GM12878 (cell line): Measurements from ENCODE around the gene GABRQ. TPM values are rescaled to one million over a fixed set of nuclear protein-coding genes. Genes with fewer than 3 reads are reported as not detected.

ENCODE experiments used
- BCL11A ChIP-seq: IDR thresholded peaks from 2 replicates; pipeline ENCODE4 v1.6.1; 2011; ENCODE audit warnings: low read depth, low read length
- CHD2 ChIP-seq: IDR thresholded peaks from 2 replicates; pipeline ENCODE4 v1.6.1; 2011; ENCODE audit warnings: low read depth, low read length, improper control_type of control experiment, borderline replicate concordance
- ESRRA ChIP-seq: IDR thresholded peaks from 2 replicates; pipeline ENCODE4 v1.6.1; 2012; ENCODE audit warnings: mild to moderate bottlenecking, low read length, improper control_type of control experiment
- IRF4 ChIP-seq: IDR thresholded peaks from 2 replicates; pipeline ENCODE4 v1.6.1; 2011; ENCODE audit warnings: low read depth, low read length
- SIN3A ChIP-seq: IDR thresholded peaks from 2 replicates; pipeline ENCODE4 v1.6.1; 2012; ENCODE audit warnings: low read depth, low read length, improper control_type of control experiment
- SIX5 ChIP-seq: IDR thresholded peaks from 2 replicates; pipeline ENCODE4 v1.6.1; 2011; ENCODE audit warnings: mild to moderate bottlenecking, low read depth, low read length, moderate library complexity; ENCODE audit not compliant: severe bottlenecking
- TCF7 ChIP-seq: IDR thresholded peaks from 2 replicates; pipeline ENCODE4 v1.6.1; 2014; ENCODE audit warnings: antibody characterized with exemption, borderline replicate concordance
- ZBED1 ChIP-seq: IDR thresholded peaks from 2 replicates; pipeline ENCODE4 v1.6.1; 2016; ENCODE audit warnings: borderline replicate concordance
- polyA plus RNA-seq, 11 experiments: library from polyadenylated mRNA; depleted of rRNA in 4 of 11; unstranded in 6 of 11; stranded (reverse) in 5 of 11; fragments of >200 nt; fragmentation: Nextera tagmentation in 4 of 11; fragmentation: Illumina TruSeq in 1 of 11; extraction: Ambion mirVana in 4 of 11; extraction: Trizol in 1 of 11; gene quantifications; 1 replicate in 1 of 11; 2 replicates in 10 of 11; pipeline versions ENCODE4 v1.2.1 to v1.2.3, GENCODE V29; 2011 to 2016; ENCODE audit warnings: inconsistent platforms in 2 of 11, missing spikeins in 2 of 11, low read depth in 1 of 11
- total RNA-seq, 4 experiments: library from RNA; depleted of rRNA in 3 of 4; stranded (reverse); fragments of >200 nt in 3 of 4; fragmentation: Illumina TruSeq in 1 of 4; extraction: Trizol in 1 of 4; gene quantifications; 2 replicates each; pipeline versions ENCODE4 v1.2.1 to v1.2.3, GENCODE V29; 2013 to 2021
- TF ChIP-seq, protein P1 (sequence below): fragments of 450-650 bp; IDR thresholded peaks from 2 replicates; pipeline ENCODE4 v1.6.1; 2016; ENCODE audit warnings: mild to moderate bottlenecking, moderate library complexity, borderline replicate concordance
- TF ChIP-seq, protein P2 (sequence below): fragments of 450-650 bp; formaldehyde crosslinking; IDR thresholded peaks from 2 replicates; pipeline ENCODE4 v1.4.0; 2022; ENCODE audit warnings: mild to moderate bottlenecking, moderate library complexity

Gene GABRQ
- total and polyA plus RNA-seq, 10 of the 15 experiments (the other 5 are each of a cell fraction or from before 2014, with no cell fraction given): 0.04 TPM; not detected in 9

DNA sequence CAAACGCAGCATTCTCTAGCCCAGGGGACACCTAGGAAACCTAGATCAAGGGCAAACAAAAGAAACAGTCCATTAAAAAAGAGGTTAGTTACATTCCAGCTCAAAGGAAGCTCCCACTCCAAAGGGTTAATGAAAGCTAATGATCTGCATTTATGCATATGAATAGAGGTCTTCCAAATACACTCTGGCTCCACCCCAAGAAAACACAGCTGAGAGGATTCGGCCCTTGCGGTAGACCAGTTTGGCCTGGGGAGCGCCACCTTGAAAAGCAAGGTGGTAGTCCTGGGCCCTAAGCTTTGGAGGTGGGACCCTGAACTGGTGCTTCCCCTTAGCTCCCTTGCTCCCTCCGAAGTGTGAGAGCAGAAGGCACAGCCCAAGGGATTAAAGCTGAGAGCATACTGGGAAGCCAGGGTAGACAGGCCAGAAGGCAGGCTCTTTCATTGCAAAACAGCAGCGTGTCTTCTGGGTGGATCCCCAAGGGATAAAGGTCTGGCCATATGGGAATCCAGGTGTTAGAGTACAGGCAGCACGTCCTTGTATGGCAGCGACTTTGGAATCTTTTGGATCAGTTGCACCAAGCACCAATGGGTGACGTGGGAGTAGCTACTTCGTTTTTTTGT, 3.7 kb downstream of the GABRQ start (continued):
- TF ChIP-seq, protein P1, sequence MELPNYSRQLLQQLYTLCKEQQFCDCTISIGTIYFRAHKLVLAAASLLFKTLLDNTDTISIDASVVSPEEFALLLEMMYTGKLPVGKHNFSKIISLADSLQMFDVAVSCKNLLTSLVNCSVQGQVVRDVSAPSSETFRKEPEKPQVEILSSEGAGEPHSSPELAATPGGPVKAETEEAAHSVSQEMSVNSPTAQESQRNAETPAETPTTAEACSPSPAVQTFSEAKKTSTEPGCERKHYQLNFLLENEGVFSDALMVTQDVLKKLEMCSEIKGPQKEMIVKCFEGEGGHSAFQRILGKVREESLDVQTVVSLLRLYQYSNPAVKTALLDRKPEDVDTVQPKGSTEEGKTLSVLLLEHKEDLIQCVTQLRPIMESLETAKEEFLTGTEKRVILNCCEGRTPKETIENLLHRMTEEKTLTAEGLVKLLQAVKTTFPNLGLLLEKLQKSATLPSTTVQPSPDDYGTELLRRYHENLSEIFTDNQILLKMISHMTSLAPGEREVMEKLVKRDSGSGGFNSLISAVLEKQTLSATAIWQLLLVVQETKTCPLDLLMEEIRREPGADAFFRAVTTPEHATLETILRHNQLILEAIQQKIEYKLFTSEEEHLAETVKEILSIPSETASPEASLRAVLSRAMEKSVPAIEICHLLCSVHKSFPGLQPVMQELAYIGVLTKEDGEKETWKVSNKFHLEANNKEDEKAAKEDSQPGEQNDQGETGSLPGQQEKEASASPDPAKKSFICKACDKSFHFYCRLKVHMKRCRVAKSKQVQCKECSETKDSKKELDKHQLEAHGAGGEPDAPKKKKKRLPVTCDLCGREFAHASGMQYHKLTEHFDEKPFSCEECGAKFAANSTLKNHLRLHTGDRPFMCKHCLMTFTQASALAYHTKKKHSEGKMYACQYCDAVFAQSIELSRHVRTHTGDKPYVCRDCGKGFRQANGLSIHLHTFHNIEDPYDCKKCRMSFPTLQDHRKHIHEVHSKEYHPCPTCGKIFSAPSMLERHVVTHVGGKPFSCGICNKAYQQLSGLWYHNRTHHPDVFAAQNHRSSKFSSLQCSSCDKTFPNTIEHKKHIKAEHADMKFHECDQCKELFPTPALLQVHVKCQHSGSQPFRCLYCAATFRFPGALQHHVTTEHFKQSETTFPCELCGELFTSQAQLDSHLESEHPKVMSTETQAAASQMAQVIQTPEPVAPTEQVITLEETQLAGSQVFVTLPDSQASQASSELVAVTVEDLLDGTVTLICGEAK: no peak
- TF ChIP-seq CHD2 (no peak), SIX5 (no peak), ZBED1 (no peak), BCL11A (no peak), TCF7 (no peak), IRF4 (no peak), ESRRA (no peak), SIN3A (no peak)
- TF ChIP-seq, protein P2, sequence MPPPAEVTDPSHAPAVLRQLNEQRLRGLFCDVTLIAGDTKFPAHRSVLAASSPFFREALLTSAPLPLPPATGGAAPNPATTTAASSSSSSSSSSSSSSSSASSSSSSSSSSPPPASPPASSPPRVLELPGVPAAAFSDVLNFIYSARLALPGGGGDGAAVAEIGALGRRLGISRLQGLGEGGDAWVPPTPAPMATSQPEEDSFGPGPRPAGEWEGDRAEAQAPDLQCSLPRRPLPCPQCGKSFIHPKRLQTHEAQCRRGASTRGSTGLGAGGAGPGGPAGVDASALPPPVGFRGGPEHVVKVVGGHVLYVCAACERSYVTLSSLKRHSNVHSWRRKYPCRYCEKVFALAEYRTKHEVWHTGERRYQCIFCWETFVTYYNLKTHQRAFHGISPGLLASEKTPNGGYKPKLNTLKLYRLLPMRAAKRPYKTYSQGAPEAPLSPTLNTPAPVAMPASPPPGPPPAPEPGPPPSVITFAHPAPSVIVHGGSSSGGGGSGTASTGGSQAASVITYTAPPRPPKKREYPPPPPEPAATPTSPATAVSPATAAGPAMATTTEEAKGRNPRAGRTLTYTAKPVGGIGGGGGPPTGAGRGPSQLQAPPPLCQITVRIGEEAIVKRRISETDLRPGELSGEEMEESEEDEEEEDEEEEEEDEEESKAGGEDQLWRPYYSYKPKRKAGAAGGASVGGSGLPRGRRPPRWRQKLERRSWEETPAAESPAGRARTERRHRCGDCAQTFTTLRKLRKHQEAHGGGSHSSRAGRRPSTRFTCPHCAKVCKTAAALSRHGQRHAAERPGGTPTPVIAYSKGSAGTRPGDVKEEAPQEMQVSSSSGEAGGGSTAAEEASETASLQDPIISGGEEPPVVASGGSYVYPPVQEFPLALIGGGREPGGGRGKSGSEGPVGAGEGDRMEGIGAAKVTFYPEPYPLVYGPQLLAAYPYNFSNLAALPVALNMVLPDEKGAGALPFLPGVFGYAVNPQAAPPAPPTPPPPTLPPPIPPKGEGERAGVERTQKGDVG (CRISPR knock-in tag): no peak
